ENCODE measurements around the gene BCS1L.
A peak's percentile ranks its signal among the peaks of the same experiment; 100 is the strongest.
"Not testable (repeated sequence)": the region's sequence is repeated elsewhere in the genome, so short reads cannot be mapped to it uniquely, and the experiment has no call there.

The BCS1L gene

DNA sequence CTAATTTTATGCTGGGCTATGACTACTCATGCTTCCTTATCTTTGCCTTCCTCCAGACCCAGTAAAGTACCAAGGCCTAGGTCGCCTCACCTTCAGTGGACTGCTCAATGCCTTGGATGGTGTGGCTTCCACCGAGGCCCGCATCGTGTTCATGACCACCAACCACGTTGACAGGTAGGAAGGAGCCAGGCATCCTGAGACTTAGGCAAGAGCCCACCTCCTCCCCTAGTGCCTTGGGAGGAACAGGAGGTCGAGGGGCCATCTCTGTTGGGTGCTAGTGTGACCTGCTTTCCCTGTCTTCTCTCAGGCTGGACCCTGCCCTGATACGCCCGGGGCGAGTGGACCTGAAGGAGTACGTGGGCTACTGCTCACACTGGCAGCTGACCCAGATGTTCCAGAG is 3.3 kb downstream of the BCS1L start:
- DNase-seq = no peak

DNA sequence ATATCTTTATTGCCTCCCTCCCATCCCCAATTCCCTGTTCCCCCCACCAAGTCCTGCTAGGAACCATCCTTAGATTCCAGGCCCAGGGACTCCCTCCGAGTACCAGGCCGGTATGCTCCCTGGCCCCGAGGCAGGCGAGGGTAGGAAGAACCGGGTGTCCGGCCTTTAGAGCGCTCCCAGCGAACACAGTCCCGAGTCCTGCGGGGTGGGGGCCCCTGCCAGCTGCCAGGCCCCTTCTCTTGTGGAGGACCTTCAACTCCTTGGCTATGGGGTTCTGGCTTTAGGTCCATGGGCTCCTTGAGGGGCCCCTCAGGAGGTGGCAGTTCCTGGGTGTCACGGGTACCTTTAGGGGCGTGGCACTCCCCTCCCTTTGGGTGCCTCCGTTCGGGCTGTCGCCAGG is 4.4 kb downstream of the BCS1L start:
- DNase-seq = no peak

- no peak for DNase-seq
Observed at GRCh38 chr2:218664653-218665052, 5.2 kb downstream of the BCS1L start.

GRCh38 chr2:218671097-218671653 is 11.7 kb downstream of the BCS1L start:
- DNase-seq = no peak

GRCh38 chr2:218671654-218672566 is 12.4 kb downstream of the BCS1L start, which contains the start of the genes RNF25 and STK36:
Gene RNF25, minus strand, starts transcription at chr2:218672002. Its CDS starts 32 bp downstream, at chr2:218671970.
Gene STK36, plus strand, starts transcription at chr2:218672086. Its CDS starts 744 bp downstream, at chr2:218672830.
- peak; percentile 77 for DNase-seq

DNA sequence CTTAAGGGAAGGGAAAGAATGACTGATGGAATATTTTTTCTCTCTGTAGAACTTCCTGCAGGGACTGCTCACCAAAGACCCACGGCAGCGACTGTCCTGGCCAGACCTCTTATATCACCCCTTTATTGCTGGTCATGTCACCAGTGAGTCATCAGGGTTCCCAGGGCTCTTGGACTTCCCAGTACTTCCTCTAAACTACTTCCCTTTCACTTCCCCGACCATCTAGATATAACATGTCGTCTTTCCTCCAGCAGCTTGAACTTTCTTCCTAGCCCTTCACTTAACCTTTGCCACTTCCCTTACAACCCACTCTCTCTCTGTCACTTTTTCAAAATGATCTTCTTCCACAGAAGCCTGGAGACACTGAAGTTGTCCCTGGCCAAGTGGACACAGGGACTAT is 19.6 kb downstream of the BCS1L start:
- no peak for DNase-seq

- DNase-seq = no peak
Observed at GRCh38 chr2:218680061-218680460, 20.6 kb downstream of the BCS1L start.

DNA sequence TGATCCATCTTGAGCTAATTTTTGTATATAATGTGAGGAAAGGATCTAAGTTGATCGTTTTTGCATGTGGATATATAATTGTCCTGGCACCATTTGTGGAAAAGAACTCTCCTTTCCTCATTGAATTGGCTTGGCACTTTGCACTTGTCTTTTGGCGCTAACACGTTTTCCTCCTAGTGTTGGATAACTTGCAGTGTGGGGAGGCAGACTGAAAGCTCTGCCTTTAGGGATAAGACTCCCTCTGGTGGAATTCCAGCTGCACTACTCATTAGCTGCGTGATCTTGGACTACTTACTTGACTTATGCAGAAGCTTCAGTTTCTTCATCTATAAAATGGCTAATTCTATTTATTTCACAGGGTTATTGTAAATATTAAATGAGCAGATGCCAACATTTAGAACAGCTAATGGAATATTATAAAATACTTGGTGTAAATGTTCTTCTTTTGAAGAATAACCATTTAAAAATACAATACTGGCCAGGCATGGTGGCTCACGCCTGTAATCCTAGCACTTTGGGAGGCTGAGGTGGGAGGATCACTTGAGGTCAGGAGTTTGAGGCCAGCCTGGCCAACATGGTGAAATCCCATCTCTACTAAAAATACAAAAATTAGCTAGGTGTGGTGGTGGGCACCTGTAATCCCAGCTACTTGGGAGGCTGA is 28.0 kb downstream of the BCS1L start:
- not testable (repeated sequence) for DNase-seq

- DNase-seq = no peak
Observed at GRCh38 chr2:218691234-218691633, 31.8 kb downstream of the BCS1L start.

- DNase-seq = no peak
Observed at GRCh38 chr2:218694405-218695145, 35.1 kb downstream of the BCS1L start.

DNA sequence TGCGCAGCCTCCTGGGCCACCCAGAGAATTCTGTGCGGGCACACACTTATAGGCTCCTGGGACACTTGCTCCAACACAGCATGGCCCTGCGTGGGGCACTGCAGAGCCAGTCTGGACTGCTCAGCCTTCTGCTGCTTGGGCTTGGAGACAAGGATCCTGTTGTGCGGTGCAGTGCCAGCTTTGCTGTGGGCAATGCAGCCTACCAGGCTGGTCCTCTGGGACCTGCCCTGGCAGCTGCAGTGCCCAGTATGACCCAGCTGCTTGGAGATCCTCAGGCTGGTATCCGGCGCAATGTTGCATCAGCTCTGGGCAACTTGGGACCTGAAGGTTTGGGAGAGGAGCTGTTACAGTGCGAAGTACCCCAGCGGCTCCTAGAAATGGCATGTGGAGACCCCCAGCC is 39.4 kb downstream of the BCS1L start:
- no peak for DNase-seq

- DNase-seq = no peak
Observed at GRCh38 chr2:218701806-218702205, 42.3 kb downstream of the BCS1L start.

- no peak for DNase-seq
Observed at GRCh38 chr2:218703341-218703740, 43.9 kb downstream of the BCS1L start.

DNA sequence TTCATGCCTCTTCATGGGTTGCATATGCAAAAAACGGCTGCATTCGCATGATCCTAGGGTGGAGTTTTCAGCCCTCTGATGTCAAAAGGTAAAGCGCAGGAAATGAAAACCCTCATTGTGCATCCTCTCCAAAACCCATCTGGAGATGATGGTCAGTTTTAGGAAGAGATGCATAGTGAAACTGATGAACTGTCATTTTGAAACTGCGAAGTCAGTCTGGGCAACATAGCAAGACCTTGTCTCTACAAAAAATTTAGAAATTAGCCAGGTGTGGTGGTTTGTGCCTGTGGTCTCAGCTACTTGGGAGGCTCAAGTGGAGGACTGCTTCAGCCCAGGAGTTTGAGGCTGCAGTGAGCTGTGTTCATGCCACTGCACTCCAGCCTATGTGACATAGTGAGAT is 48.6 kb downstream of the BCS1L start:
- DNase-seq = no peak

GRCh38 chr2:218709908-218710307 is 50.4 kb downstream of the BCS1L start:
- no peak for DNase-seq

GRCh38 chr2:218710334-218710686 is 50.8 kb downstream of the BCS1L start:
- DNase-seq = no peak

- peak; percentile 99 for DNase-seq
Observed at GRCh38 chr2:218710687-218711549, 51.4 kb downstream of the BCS1L start, which contains the start of gene TTLL4. Gene TTLL4, plus strand, starts transcription at chr2:218710835. Its CDS starts 26,842 bp downstream, at chr2:218737677.

DNA sequence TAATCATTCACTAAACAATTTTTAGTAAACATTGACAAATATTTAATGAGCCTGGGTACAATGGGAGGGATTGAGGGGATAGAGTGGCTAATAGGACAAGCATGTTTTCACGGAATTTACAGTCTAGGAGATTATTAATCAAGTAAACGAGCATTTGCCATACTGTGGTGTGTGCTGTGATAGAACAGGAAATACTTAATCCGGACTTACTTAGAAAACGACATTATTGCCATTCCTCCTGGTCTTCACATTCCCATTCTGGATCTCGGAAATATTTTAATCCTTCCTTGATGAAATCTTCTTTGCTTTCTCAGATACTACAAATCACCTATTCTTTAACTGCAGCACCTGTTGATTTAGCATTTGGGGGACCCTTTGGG is 52.1 kb downstream of the BCS1L start:
- DNase-seq = no peak
